GM06990 (cell line): ENCODE measurements around the gene MOCS1.

Source experiments
- DNase-seq: peaks from one replicate; pipeline ENCODE4 v3.0.0-alpha.2; 2011; ENCODE audit not compliant: insufficient read length; ENCODE audit errors: extremely low read depth
- H3K27me3 ChIP-seq: replicated peaks from 2 replicates; pipeline ENCODE4 v1.6.0; 2011; ENCODE audit warnings: low read length; ENCODE audit not compliant: control insufficient read depth, insufficient read depth
- H3K36me3 ChIP-seq: 2 replicates; pipeline ENCODE4 v1.5.1; 2011; ENCODE audit warnings: low read length; ENCODE audit not compliant: control insufficient read depth, insufficient read depth
- H3K4me3 ChIP-seq: replicated peaks from 2 replicates; pipeline ENCODE4 v1.5.1; 2011; ENCODE audit warnings: low read depth, mild to moderate bottlenecking, control low read depth, low read length
- TF ChIP-seq, protein P1 (sequence below): IDR thresholded peaks from 2 replicates; pipeline ENCODE4 v1.5.1; 2011; ENCODE audit warnings: low read length, control low read depth, mild to moderate bottlenecking, inconsistent platforms; ENCODE audit not compliant: insufficient read depth, poor library complexity, severe bottlenecking

The MOCS1 gene

DNA sequence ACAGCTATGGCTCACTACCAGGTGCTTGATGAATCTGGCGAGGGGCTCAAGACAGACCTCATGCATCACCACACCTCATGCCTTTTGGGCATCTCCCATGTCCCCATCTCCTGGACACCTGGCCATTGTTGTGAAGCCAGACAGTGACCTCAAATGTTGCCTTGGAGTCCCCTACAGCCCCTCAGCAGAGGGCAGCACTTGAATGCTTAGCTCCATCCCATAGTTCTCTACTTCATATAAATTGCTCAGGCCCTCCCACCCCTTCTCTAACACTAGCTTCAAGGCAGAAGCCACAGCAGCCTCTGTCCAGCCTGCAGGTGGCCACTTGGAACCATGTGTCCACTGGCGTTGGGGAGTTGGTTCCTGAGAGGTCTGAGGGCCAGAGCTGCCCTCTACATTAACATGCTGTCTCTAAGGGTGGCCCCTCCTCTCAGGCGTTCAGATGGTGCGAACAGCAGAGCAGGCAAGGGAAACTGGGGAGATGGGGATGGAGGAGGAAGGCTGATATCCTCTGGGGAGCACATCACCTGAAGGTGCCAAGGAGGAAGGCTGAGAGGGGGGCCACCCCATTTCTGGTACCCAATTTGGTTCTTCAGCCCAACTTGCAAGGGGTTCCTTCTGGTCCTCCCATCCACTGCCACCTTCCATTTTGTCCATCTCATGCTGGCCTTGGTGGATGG is 31.3 kb downstream of the MOCS1 start:
- Histone ChIP-seq H3K4me3 (no peak overlapping the region), H3K36me3 (no peaks in the 10 kb centered on the region), H3K27me3 (no peaks in the 10 kb centered on the region; the same call in 1 of the 2 replicates)
- TF ChIP-seq, protein P1, sequence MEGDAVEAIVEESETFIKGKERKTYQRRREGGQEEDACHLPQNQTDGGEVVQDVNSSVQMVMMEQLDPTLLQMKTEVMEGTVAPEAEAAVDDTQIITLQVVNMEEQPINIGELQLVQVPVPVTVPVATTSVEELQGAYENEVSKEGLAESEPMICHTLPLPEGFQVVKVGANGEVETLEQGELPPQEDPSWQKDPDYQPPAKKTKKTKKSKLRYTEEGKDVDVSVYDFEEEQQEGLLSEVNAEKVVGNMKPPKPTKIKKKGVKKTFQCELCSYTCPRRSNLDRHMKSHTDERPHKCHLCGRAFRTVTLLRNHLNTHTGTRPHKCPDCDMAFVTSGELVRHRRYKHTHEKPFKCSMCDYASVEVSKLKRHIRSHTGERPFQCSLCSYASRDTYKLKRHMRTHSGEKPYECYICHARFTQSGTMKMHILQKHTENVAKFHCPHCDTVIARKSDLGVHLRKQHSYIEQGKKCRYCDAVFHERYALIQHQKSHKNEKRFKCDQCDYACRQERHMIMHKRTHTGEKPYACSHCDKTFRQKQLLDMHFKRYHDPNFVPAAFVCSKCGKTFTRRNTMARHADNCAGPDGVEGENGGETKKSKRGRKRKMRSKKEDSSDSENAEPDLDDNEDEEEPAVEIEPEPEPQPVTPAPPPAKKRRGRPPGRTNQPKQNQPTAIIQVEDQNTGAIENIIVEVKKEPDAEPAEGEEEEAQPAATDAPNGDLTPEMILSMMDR, result no peak
- DNase-seq, result no peak

- TF ChIP-seq, protein P1, result no peak
- H3K27me3 ChIP-seq, result no peaks in the 10 kb centered on the region; the same call in 1 of the 2 replicates
- no peaks in the 10 kb centered on the region for H3K36me3 ChIP-seq
- H3K4me3 ChIP-seq, result no peak overlapping the region
- DNase-seq, result no peak
Measured at GRCh38 chr6:39902136-39902535, 32.1 kb downstream of the MOCS1 start.

DNA sequence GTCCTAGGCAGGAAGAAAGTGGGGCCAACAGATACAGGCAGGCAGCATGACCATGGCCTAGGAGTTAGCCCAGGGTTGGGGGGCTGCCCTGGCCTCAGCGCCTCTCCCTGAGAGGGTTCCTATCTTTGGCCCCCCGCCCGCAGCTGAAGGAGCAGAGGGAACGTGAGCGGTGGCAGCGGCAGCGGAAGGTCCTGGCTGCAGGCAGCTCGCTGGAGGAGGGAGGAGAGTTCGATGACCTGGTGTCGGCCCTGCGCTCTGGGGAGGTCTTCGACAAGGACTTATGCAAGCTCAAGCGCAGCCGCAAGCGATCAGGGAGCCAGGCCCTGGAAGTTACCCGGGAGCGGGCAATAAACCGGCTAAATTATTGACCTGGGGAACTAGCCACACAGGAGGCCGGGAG is 32.6 kb downstream of the MOCS1 start:
- Histone ChIP-seq H3K4me3 (no peak overlapping the region), H3K36me3 (no peaks in the 10 kb centered on the region), H3K27me3 (no peaks in the 10 kb centered on the region; the same call in 1 of the 2 replicates)
- DNase-seq, result no peak
- TF ChIP-seq, protein P1, result no peak

GRCh38 chr6:39901116-39901655 is 33.1 kb downstream of the MOCS1 start:
- DNase-seq, result no peak
- H3K27me3 ChIP-seq, result no peaks in the 10 kb centered on the region; the same call in 1 of the 2 replicates
- TF ChIP-seq, protein P1, result no peak
- H3K4me3 ChIP-seq, result no peak overlapping the region
- no peaks in the 10 kb centered on the region for H3K36me3 ChIP-seq

DNA sequence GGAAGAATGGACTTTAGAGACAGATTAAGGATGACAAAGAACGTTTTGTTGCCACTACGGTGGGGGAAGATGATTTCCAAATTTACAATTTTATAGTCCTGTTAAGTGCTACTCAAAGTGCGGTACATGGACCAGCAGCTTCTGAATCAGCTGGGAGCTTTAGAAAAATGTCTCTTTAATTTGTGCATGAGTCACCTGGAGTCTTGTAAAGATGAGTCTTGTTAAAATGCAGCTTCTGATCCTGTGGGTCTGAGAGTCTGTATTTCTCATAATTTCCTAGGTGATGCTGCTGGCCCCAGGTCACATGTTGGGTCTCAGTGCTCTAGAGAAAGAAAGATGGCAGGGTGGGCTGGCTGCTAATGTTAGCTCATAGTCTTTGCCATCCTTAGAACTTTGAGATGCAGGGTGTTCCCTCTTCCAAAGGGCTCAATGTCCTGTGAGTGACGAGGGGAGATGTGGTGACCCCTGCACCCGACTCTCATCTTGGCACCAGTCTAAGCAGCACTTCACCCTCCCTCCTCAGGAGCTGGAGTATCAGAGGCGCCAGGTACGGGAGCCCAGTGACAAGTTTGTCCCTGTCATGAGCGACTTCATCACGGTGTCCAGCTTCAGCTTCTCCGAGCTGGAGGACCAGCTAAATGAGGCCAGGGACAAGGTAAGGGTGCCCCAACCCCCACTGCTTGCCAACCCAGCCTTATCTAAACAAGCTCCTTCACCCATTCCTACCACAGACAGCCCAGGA is 34.5 kb downstream of the MOCS1 start:
- TF ChIP-seq, protein P1, result no peak
- DNase-seq, result no peak
- Histone ChIP-seq H3K4me3 (no peak overlapping the region), H3K36me3 (no peaks in the 10 kb centered on the region), H3K27me3 (no peaks in the 10 kb centered on the region; the same call in 1 of the 2 replicates)
